Ammon's horn (tissue), 1 donor: Measurements from ENCODE around the gene ZXDC.

ENCODE experiments used
- DNase-seq: peaks from one replicate; pipeline ENCODE4 v3.0.0-alpha.2; 2016; ENCODE audit warnings: low spot score

ZXDC gene

GRCh38 chr3:126436826-126437717, 38.6 kb downstream of the ZXDC start:
- no peak for DNase-seq

DNA sequence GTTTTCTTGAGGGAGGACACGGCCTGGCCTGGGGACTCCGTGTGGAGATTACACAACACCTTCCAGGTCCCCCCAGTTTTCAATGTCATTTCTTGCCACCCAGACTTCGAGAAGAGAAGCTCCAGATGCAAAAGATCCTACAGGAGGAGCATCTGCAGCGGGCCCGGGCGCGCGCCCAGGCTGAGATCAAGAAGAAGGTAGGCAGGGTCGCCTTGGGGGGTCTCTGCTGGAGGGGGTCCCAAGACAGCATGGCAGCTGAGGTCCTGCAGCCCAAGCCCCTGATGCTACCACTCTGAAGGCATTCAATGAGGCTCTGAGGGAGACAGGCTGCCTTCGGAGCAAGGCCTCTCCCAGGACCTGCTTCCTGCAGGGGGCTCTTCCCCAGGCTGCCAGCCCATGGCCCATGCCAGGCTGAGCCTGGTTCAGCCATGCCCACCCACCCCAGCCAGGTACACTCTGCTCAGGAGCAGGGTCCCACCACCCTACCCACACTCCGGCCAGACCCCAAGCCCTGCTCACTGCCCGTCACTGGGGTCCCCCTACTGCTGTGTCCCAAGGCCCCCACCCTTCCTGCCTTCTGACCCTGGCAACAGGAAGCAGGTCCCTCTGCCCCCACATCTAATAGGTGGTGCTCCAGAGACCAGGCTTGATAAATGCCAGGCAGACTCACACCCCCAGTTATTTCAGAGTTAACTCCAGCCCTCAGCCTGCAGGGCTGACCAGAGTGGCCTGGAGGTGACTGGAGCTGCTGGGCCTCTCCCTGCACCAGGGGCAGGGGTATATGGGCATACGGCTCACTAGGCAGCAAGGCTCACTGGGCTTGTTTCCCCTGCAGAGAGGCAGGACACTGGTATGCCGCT, 40.0 kb downstream of the ZXDC start:
- no peak for DNase-seq

GRCh38 chr3:126434931-126435411, 40.7 kb downstream of the ZXDC start:
- no peak for DNase-seq

- DNase-seq, result no peak
These were observed 41.5 kb downstream of the ZXDC start for GRCh38 chr3:126434264-126434590.

- DNase-seq, result peak; percentile 47
These were observed 42.0 kb downstream of the ZXDC start for GRCh38 chr3:126433496-126434263.

GRCh38 chr3:126433105-126433430, 42.6 kb downstream of the ZXDC start:
- no peak for DNase-seq

- no peak for DNase-seq
These were observed 43.2 kb downstream of the ZXDC start for GRCh38 chr3:126432361-126433104.

DNA sequence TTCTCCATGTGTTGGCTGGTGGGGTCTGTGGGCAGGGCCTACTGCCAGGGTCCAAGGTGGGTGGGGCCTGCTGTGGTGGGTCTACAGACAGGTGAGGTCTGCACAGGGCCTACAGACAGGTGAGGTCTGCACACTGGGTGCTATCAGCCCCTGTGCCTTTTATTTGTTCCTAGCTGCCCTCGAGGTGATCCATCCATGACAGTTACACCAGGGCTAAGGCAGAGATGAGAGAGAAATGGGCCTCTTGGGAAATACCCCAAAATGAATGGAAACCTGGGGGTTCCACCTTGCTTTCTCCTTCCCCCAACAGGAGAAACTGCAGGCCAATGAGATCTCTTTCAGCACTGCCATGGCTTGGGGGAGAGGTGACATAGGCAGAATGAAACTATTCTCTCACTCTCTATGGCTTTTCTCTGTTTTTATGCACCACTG, 44.6 kb downstream of the ZXDC start:
- no peak for DNase-seq

- DNase-seq, result no peak
These were observed 50.9 kb downstream of the ZXDC start for GRCh38 chr3:126424751-126425150.

GRCh38 chr3:126424039-126424717, 51.5 kb downstream of the ZXDC start:
- DNase-seq, result no peak

GRCh38 chr3:126423191-126424038, 52.3 kb downstream of the ZXDC start:
- no peak for DNase-seq

DNA sequence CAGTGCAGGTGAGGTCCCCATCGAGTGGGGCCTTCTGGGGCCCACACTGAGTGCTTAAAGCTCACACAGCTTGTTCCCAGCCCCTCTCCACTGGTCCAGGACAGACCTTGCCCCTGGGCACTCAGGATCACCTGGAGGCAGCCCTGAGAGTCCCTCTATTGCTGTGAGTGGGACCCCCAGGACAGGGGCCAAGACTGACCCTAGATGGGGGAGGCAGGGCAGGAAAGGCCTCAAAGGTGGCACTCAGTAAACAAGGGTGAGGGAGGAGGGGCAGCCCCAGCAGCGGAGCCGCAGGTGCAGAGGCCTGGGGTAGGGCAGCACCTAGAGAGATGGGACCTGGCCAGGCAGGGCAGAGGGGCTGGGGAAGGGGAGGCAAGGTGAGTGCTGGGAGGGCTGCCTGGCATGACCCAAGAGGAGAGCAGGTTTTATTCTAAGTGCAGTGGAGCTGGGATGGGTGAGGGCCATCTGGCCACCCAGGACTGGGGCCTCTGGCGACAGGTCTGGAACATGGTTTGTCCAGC, 53.1 kb downstream of the ZXDC start:
- DNase-seq, result no peak

DNA sequence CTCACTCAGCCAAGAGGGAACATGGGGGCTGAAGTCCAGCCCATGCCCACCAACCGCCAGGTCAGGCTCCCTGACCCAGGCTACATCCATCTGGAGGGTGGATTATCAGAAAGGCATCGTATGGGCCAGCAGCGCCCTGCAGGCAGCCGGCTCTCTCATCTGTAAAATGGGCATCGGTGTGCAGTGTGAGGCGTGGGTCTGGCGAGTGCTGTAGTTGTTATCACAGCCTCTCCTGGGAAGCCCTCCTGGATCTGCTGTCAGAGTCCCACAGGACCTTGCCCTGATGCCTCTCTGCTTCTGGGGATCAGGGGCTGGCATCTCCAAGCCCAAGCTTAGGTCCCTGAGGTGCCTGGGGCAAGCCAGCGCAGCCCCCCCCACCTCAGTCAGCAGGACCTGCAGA, 53.6 kb downstream of the ZXDC start:
- DNase-seq, result no peak

DNA sequence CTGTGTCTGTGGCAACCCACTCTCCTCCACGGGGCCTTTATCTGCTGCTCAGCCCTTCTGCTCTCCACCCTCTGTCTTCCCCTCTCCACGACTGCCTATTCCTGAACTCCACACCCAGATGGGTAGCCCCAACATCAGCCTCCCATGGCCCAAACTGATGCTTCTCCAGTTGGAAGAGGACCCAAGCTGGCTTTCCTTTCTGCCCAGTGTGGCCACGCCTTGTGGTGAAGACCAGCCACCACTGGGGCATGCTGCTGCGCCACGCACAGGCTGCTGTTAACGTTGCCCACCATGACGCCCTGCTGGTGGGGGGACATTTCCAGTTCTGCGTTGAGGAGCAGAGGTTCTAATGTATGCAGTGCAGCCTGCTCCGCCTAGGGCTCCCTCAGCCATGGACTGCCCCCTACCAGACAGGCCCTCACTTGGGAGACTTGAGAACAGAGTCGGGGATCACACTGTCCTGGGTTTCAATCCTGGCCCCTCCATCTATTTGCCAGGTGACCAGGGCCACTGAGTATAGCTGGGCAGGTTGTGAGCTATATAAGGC, 54.0 kb downstream of the ZXDC start:
- no peak for DNase-seq

DNA sequence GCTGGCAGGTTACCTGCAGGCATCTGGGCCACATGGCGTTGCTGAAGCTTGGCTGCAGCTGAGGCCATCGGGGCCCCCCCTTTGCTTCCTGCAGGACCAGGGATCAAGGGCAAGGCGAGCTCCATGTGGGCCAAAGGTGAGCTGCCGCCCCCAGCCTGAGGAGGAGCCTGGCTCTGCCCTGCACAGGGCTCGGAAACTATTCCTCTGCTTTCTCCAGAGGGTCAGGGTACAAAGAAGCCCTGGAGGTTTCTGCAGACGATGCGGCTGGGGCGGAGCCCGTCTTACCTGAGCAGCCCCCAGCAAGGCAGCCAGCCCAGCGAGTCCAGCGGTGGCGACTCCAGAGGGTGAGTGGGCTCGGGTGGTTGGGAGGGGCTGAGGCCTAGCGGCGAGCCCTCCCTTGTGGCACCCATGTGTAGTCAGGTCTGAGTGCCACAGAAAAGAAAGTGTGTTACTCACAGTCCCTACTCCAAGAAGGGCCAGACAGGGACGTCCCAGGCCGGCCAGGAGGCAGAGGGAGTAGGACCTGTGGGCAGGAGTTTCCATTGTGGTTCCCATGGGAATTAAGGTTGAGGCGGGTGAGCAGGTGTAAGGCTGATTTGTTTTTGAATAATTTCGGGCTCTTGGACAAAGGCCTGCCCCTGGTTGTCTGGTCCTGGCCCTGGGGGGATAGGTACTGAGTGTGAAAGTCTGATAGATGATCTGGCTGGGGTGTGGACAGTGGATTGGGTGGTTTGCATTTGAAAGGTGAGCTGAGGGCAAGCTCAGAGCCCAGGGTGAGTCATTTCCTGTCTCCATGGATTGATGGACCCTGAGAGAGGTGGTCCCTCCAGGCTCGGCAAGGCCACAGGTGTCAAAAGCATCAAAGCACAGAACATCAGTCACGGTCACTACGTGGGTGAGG, 55.6 kb downstream of the ZXDC start:
- DNase-seq, result no peak

GRCh38 chr3:126419151-126419703, 56.5 kb downstream of the ZXDC start:
- no peak for DNase-seq

GRCh38 chr3:126418661-126419131, 57.0 kb downstream of the ZXDC start:
- DNase-seq, result no peak

DNA sequence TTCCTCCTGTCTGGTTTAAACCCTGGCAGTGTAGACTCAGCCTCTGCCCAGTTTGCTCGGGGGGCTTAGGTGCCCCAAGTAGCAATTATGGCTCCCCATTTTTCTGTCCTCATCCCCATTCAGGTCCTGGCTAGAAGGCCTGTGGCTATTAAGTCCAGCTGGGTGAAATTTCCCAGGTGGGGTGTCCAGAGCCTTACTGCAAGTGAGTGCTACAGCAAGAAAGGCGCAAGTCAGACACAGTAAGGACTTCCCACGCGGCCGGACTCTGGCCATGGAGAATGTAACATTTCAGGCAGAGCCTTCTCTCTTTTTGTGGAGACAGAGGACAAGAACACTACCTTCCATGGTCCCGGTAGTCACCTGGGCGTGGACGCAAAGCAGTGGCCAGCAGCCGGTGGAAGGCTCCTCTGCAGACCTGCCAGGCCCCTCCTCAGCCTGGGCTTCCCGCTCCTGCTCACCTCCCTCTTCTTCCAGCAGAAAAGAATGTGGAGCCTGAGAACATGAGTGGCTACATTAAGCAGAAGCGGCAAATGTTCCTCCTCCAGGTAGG, 57.6 kb downstream of the ZXDC start:
- DNase-seq, result no peak
